OCI-LY3 (cell line): ENCODE results near the gene SMCHD1.

Source experiments
- EZH2phosphoT487 ChIP-seq: fragments of 200-600 bp; shearing (Covaris generic); IDR thresholded peaks from 2 replicates; pipeline ENCODE4 v1.6.1; 2018; ENCODE audit warnings: antibody characterized with exemption, mixed run types, low read depth
- TF ChIP-seq, protein P1 (sequence below): fragments of 200-600, 300-600 bp; sonication (generic); IDR thresholded peaks from 2 replicates; pipeline ENCODE4 v1.5.1; 2014; ENCODE audit warnings: antibody characterized with exemption, low read length, low read depth

DNA sequence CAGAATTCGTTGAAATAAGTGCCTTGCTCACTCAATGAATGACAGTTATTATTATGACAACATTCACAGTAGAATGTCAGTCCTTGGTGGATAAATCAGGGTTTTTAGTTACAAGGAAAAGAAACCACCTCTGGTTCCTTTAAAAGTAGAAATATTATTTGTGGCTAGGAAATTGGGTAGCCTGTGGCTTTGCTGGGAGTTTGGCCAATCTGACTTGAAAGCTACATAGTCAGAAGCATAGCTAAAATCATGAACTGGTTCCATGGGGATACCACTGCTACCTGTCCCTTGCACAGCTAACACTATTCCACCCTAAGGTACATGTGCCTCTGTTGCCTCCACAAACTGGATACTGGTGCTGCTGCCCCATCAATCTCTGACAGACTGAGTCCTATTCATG lies 12.8 kb upstream of the SMCHD1 start:
- TF ChIP-seq, protein P1, sequence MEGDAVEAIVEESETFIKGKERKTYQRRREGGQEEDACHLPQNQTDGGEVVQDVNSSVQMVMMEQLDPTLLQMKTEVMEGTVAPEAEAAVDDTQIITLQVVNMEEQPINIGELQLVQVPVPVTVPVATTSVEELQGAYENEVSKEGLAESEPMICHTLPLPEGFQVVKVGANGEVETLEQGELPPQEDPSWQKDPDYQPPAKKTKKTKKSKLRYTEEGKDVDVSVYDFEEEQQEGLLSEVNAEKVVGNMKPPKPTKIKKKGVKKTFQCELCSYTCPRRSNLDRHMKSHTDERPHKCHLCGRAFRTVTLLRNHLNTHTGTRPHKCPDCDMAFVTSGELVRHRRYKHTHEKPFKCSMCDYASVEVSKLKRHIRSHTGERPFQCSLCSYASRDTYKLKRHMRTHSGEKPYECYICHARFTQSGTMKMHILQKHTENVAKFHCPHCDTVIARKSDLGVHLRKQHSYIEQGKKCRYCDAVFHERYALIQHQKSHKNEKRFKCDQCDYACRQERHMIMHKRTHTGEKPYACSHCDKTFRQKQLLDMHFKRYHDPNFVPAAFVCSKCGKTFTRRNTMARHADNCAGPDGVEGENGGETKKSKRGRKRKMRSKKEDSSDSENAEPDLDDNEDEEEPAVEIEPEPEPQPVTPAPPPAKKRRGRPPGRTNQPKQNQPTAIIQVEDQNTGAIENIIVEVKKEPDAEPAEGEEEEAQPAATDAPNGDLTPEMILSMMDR: no peak
- TF ChIP-seq EZH2phosphoT487: no peak
